GM23338 (cell line): ENCODE data around the gene ZNF627. TPM values are rescaled to one million over a fixed set of nuclear protein-coding genes. Genes with fewer than 3 reads are reported as not detected.

ENCODE experiments used
- ATAC-seq: fragments of 200-7000 bp; cut with Tn5 transposase; 3 replicates; pipeline ENCODE4 v1.9.1; 2020
- DNase-seq: peaks from one replicate; pipeline ENCODE4 v3.0.0-alpha.2; 2015; ENCODE audit warnings: low spot score
- H2AFZ ChIP-seq: fragments of 200-600 bp; sonication (generic); 2 replicates; pipeline ENCODE4 v1.8.0; 2016; ENCODE audit warnings: antibody characterized with exemption, mild to moderate bottlenecking, moderate library complexity
- H3F3A ChIP-seq: fragments of 200-600 bp; sonication (generic); replicated peaks from 2 replicates; pipeline ENCODE4 v1.8.0; 2017; ENCODE audit warnings: antibody characterized with exemption, mixed run types, low read depth
- H3K27ac ChIP-seq: fragments of 200-600 bp; sonication (generic); 2 replicates; pipeline ENCODE4 v1.6.1; 2016; ENCODE audit warnings: low read depth
- H3K27me3 ChIP-seq: fragments of 200-600 bp; sonication (generic); 2 replicates; pipeline ENCODE4 v1.8.0; 2016; ENCODE audit warnings: mild to moderate bottlenecking, mixed run types, moderate library complexity; ENCODE audit not compliant: insufficient read depth
- H3K36me3 ChIP-seq: fragments of 200-600 bp; sonication (generic); 2 replicates; pipeline ENCODE4 v1.8.0; 2016; ENCODE audit warnings: mild to moderate bottlenecking; ENCODE audit not compliant: insufficient read depth
- H3K4me1 ChIP-seq: fragments of 200-600 bp; sonication (generic); 2 replicates; pipeline ENCODE4 v1.8.0; 2016; ENCODE audit warnings: mild to moderate bottlenecking, moderate library complexity; ENCODE audit not compliant: insufficient read depth
- H3K4me2 ChIP-seq: fragments of 200-600 bp; sonication (generic); 2 replicates; pipeline ENCODE4 v1.7.1; 2017; ENCODE audit warnings: mixed run types
- H3K4me3 ChIP-seq: fragments of 200-600 bp; sonication (generic); 2 replicates; pipeline ENCODE4 v1.6.1; 2016; ENCODE audit warnings: mixed run types
- H3K79me2 ChIP-seq: fragments of 200-600 bp; sonication (generic); replicated peaks from 2 replicates; pipeline ENCODE4 v1.8.0; 2017; ENCODE audit warnings: mild to moderate bottlenecking; ENCODE audit not compliant: insufficient read depth
- H3K9me2 ChIP-seq: fragments of 200-600 bp; sonication (generic); 2 replicates; pipeline ENCODE4 v1.8.0; 2017; ENCODE audit not compliant: insufficient read depth
- H4K20me1 ChIP-seq: fragments of 200-600 bp; sonication (generic); replicated peaks from 2 replicates; pipeline ENCODE4 v1.8.0; 2017; ENCODE audit warnings: mild to moderate bottlenecking; ENCODE audit not compliant: insufficient read depth
- H3K27ac Mint-ChIP-seq: 2 replicates; pipeline ENCODE4 v1.8.0; 2020; ENCODE audit warnings: inconsistent platforms, mild to moderate bottlenecking, moderate library complexity, mixed read lengths
- H3K27me3 Mint-ChIP-seq: 3 replicates; pipeline ENCODE4 v1.8.0; 2022; ENCODE audit warnings: low read depth, mild to moderate bottlenecking, moderate library complexity, mixed read lengths, inconsistent platforms; ENCODE audit not compliant: insufficient read depth, poor library complexity
- H3K36me3 Mint-ChIP-seq: 3 replicates; pipeline ENCODE4 v1.8.0; 2021; ENCODE audit warnings: low read depth, mild to moderate bottlenecking, inconsistent platforms, moderate library complexity, mixed read lengths
- H3K4me1 Mint-ChIP-seq: 3 replicates; pipeline ENCODE4 v1.8.0; 2020; ENCODE audit warnings: mild to moderate bottlenecking, inconsistent platforms, mixed read lengths
- H3K4me3 Mint-ChIP-seq: 3 replicates; pipeline ENCODE4 v1.8.0; 2021; ENCODE audit warnings: moderate library complexity, mild to moderate bottlenecking, inconsistent platforms, mixed read lengths
- H3K9me3 Mint-ChIP-seq: 3 replicates; pipeline ENCODE4 v1.8.0; 2020; ENCODE audit warnings: moderate library complexity, mild to moderate bottlenecking, inconsistent platforms, mixed read lengths
- CTCF ChIP-seq, 2 experiments: fragments of 200-600 bp in 1 of 2; sonication (generic) in 1 of 2; conservative IDR thresholded peaks; 2 replicates each; pipeline versions ENCODE4 v1.5.1 to v1.6.1; 2016 to 2017; ENCODE audit warnings: antibody characterized with exemption in 2 of 2, low read depth in 2 of 2, mild to moderate bottlenecking in 2 of 2, moderate library complexity in 1 of 2
- EZH2 ChIP-seq: fragments of 200-600 bp; sonication (generic); IDR thresholded peaks from one replicate; pipeline ENCODE4 v1.8.0; 2017; ENCODE audit warnings: antibody characterized with exemption, mild to moderate bottlenecking, low read depth; ENCODE audit not compliant: unreplicated experiment
- NANOG ChIP-seq: IDR thresholded peaks from 2 replicates; pipeline ENCODE4 v1.6.1; 2016; ENCODE audit warnings: antibody characterized with exemption, borderline replicate concordance
- POLR2AphosphoS5 ChIP-seq: IDR thresholded peaks from 2 replicates; pipeline ENCODE4 v1.6.1; 2016; ENCODE audit warnings: antibody characterized with exemption, low read depth
- REST ChIP-seq: IDR thresholded peaks from one replicate; pipeline ENCODE4 v1.6.1; 2018; ENCODE audit warnings: antibody characterized with exemption; ENCODE audit not compliant: unreplicated experiment
- STAT1 ChIP-seq: IDR thresholded peaks from one replicate; pipeline ENCODE4 v1.6.1; 2016; ENCODE audit warnings: antibody characterized with exemption; ENCODE audit not compliant: unreplicated experiment
- ZNF114 ChIP-seq: fragments of 250-450 bp; sonication (Bioruptor Pico); IDR thresholded peaks from 2 replicates; pipeline ENCODE4 v1.5.0; 2020; ENCODE audit warnings: mild to moderate bottlenecking, moderate library complexity
- ZNF331 ChIP-seq: fragments of 250-450 bp; sonication (Bioruptor Pico); IDR thresholded peaks from 2 replicates; pipeline ENCODE4 v1.5.0; 2020; ENCODE audit warnings: low read depth, mild to moderate bottlenecking, moderate library complexity
- polyA plus RNA-seq: library from polyadenylated mRNA; unstranded; fragments of >200 nt; fragmentation: Nextera tagmentation; extraction: Ambion mirVana; gene quantifications from 2 replicates; pipeline ENCODE4 v1.2.1, GENCODE V29; 2016
- total RNA-seq: library from RNA; depleted of rRNA; stranded (reverse); fragments of >200 nt; shearing (Covaris generic); gene quantifications from 2 replicates; pipeline ENCODE4 v1.2.3, GENCODE V29; 2014
- TF ChIP-seq, protein P1 (sequence below): fragments of 250-450 bp; sonication (Bioruptor Pico); IDR thresholded peaks from 2 replicates; pipeline ENCODE4 v1.5.0; 2020; ENCODE audit warnings: mild to moderate bottlenecking, moderate library complexity

ZNF627 gene
- total and polyA plus RNA-seq, 2 experiments from 2014 or later: 9.0 to 15.4 TPM

DNA sequence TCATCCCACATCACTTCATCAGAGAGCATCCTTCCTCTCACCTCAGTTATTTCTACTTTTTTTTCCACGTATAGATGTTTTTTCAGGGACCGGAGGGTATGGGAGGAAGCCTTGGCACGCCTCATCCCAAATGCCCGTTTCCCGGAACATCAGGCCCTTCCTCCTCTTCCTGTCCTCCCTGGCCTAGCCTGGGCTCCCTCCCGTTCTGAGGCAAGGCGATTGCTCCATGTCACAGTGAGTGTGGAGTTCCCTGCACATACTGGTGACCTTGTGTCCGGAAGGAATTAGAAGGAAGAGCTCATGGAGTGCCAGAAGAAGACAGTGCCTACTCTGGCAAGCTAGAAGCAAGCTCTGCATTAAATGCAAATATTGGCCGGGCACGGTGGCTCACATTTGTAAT lies 1.1 kb upstream of the ZNF627 start (continued):
- TF ChIP-seq REST: no peak
- no peak for TF ChIP-seq NANOG
- TF ChIP-seq ZNF114 (CRISPR knock-in tag): no peak
- no peak for TF ChIP-seq ZNF331 (CRISPR knock-in tag)
- TF ChIP-seq STAT1: no peak
- no peak for TF ChIP-seq CTCF (conservative IDR thresholded peaks at IDR 0.05; ENCODE audit: low read depth in 2 of 2)
- TF ChIP-seq EZH2: no peak

GRCh38 chr19:11598103-11598483 lies 810 bp downstream of the ZNF627 start:
- Mint-ChIP-seq H3K9me3 (peaks cover 6% of the 10 kb centered on the region; the same call in 2 of the 3 replicates), H3K36me3 (peaks cover 49% of the 10 kb centered on the region), H3K4me3 (peak overlapping the region; percentile 97), H3K27me3 (peaks cover 4% of the 10 kb centered on the region), H3K27ac (peak overlapping the region; percentile 98), H3K4me1 (peaks cover 16% of the 10 kb centered on the region)
- H3K27me3 ChIP-seq: no peaks in the 10 kb centered on the region
- ATAC-seq (no peak), DNase-seq (no peak)
- peaks cover 20% of the 10 kb centered on the region for H4K20me1 ChIP-seq
- H3K79me2 ChIP-seq: peaks cover 55% of the 10 kb centered on the region
- H3F3A ChIP-seq: no peaks in the 10 kb centered on the region; the same call in 1 of the 2 replicates
- H3K9me2 ChIP-seq: no peaks in the 10 kb centered on the region
- H2AFZ ChIP-seq: no peak overlapping the region
- H3K4me3 ChIP-seq: peak overlapping the region; percentile 97
- H3K4me2 ChIP-seq: peak overlapping the region; percentile 84
- H3K36me3 ChIP-seq: peaks cover 9% of the 10 kb centered on the region
- peaks cover 11% of the 10 kb centered on the region for H3K4me1 ChIP-seq
- peak overlapping the region; percentile 91; the same call in 1 of the 2 replicates for H3K27ac ChIP-seq
- no peak for TF ChIP-seq POLR2AphosphoS5
- TF ChIP-seq NANOG: no peak
- no peak for TF ChIP-seq ZNF331 (CRISPR knock-in tag)
- TF ChIP-seq, protein P1, sequence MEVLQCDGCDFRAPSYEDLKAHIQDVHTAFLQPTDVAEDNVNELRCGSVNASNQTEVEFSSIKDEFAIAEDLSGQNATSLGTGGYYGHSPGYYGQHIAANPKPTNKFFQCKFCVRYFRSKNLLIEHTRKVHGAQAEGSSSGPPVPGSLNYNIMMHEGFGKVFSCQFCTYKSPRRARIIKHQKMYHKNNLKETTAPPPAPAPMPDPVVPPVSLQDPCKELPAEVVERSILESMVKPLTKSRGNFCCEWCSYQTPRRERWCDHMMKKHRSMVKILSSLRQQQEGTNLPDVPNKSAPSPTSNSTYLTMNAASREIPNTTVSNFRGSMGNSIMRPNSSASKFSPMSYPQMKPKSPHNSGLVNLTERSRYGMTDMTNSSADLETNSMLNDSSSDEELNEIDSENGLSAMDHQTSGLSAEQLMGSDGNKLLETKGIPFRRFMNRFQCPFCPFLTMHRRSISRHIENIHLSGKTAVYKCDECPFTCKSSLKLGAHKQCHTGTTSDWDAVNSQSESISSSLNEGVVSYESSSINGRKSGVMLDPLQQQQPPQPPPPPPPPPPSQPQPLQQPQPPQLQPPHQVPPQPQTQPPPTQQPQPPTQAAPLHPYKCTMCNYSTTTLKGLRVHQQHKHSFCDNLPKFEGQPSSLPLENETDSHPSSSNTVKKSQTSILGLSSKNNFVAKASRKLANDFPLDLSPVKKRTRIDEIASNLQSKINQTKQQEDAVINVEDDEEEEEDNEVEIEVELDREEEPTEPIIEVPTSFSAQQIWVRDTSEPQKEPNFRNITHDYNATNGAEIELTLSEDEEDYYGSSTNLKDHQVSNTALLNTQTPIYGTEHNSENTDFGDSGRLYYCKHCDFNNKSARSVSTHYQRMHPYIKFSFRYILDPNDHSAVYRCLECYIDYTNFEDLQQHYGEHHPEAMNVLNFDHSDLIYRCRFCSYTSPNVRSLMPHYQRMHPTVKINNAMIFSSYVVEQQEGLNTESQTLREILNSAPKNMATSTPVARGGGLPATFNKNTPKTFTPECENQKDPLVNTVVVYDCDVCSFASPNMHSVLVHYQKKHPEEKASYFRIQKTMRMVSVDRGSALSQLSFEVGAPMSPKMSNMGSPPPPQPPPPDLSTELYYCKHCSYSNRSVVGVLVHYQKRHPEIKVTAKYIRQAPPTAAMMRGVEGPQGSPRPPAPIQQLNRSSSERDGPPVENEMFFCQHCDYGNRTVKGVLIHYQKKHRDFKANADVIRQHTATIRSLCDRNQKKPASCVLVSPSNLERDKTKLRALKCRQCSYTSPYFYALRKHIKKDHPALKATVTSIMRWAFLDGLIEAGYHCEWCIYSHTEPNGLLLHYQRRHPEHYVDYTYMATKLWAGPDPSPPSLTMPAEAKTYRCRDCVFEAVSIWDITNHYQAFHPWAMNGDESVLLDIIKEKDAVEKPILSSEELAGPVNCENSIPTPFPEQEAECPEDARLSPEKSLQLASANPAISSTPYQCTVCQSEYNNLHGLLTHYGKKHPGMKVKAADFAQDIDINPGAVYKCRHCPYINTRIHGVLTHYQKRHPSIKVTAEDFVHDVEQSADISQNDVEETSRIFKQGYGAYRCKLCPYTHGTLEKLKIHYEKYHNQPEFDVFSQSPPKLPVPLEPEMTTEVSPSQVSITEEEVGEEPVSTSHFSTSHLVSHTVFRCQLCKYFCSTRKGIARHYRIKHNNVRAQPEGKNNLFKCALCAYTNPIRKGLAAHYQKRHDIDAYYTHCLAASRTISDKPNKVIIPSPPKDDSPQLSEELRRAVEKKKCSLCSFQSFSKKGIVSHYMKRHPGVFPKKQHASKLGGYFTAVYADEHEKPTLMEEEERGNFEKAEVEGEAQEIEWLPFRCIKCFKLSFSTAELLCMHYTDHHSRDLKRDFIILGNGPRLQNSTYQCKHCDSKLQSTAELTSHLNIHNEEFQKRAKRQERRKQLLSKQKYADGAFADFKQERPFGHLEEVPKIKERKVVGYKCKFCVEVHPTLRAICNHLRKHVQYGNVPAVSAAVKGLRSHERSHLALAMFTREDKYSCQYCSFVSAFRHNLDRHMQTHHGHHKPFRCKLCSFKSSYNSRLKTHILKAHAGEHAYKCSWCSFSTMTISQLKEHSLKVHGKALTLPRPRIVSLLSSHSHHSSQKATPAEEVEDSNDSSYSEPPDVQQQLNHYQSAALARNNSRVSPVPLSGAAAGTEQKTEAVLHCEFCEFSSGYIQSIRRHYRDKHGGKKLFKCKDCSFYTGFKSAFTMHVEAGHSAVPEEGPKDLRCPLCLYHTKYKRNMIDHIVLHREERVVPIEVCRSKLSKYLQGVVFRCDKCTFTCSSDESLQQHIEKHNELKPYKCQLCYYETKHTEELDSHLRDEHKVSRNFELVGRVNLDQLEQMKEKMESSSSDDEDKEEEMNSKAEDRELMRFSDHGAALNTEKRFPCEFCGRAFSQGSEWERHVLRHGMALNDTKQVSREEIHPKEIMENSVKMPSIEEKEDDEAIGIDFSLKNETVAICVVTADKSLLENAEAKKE: no peak
- TF ChIP-seq CTCF (conservative IDR thresholded peaks at IDR 0.05; ENCODE audit: low read depth in 2 of 2): no peak
- TF ChIP-seq EZH2: no peak
